GM18502 (cell line): ENCODE measurements around the gene AUH.
A peak's percentile ranks its signal among the peaks of the same experiment; 100 is the strongest.
"Not testable (repeated sequence)": the region's sequence is repeated elsewhere in the genome, so short reads cannot be mapped to it uniquely, and the experiment has no call there.

Experiments
- ATAC-seq: cut with Tn5 transposase; IDR thresholded peaks from one replicate; pipeline ENCODE4 v1.9.1; 2021; ENCODE audit warnings: mild to moderate bottlenecking; ENCODE audit not compliant: unreplicated experiment, poor library complexity

AUH gene

DNA sequence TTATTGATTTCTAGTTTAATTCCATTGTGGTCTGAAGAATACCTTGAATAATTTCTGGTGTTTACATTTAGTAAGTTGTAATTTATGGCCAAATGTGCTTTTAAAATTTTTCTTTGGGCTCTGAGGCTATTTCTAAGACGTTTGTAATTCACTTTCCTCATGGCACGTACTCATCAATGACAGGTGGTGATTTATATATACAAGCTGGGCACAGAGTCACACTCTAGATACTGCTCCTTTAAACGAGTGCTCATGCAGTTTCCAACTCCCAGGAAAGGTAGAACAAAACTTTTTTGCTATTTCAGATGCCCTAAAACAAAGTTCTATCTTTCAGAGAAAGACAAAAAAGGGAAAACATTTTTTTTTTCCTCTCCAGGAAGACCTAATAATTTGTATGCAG is 146.9 kb downstream of the AUH start:
- ATAC-seq, result no peak

DNA sequence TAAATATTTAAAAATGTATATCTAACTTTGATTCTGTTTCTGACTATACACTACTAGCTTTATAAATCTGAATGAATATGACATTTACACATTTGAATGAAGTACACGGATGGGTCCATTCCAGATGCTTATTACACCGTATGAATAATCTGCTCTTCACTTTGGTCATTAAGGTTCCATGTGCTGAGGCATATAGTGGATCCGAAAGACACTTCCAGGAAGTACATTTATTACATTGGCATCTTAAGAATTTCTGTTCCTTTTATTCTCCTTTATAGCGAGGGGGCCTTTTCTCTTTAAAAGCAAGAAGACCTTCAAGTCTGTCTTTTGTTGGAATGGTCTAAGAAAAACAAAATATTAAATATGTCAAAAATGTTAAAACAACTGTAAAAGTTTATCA is 147.6 kb downstream of the AUH start:
- ATAC-seq, result no peak

DNA sequence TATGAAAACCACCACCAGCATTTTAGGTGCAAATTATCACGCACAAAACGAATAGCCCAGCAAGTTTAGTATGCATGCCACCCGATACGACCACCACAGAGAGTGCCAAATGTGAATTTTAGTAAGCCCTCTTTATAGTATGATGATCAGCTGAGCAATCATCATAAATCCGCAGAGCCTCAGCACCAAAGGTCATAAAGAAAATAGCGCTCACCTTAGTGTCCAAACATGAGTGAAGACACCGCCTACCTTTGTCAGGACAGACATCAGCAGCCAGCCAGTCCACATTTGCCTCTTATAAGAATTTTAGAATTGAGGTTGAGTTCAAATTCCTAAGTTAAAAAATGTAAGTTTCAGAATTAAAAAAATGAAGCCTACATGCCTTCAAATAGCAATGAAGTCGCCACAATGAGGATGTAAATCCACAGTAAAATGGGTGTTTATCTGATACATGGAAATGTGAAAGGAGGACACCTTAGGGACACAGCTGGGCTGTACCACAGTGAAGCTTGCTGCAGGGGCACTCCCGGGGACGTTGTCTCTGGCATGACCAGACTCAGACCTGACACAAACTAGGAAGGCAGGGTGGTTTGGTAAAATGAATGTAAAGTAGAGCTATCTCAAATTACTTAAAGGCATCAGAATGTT is 149.0 kb downstream of the AUH start:
- no peak for ATAC-seq

DNA sequence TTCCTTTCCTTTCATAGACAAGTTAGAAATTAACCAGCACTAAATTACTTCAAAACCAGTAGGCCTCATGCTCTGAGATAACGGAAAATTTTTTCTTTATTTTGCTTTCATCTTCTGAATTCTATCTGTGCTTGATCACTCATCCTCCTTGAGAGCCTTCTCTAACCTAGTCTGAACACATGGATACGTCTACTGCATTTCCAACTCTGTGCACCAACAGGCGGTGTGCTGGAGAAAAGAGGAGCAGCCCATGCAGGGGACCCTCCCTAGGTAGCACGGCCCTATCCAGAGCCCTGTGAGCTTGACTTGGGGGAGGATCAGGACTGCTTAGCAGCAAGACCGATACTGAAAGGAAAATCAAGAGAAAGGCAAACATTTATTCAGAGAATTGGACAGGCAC is 149.8 kb downstream of the AUH start:
- no peak for ATAC-seq

DNA sequence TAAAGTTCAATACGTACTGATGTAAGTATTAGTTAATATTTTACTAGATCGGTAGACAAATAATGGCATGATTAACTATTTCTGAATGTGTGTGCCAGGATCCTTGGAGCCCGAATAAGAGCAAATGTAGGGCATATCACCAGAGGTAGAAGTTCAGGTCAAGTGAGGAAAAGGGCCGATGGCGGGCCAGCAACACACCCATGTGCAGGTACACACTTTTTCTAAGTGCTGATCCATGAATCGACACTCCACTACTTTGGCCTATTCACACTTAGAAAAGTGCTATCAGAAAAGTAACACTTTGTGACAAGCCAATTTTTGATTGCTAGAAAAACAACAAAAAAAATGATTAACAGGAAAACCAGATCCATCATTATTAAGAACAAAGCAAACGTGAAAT is 150.3 kb downstream of the AUH start:
- no peak for ATAC-seq

DNA sequence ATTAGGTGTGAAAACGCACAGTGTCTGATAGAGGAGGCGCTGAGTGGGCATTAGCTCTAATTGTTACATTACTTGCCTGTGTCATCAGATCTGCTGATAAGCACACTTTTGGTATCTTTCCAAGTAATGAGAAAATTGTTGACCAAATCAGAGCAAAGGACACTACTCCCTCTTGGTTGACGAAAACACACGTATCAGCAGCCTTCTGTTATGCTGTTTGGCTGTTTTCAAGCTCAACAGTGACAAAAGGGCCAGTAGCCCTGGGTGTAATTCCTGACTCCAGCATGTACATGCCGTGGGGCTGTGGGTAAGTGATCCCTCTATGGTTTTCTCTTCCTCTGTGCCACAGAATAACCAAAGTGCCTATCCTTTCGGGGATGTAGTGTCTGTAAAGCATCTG is 151.4 kb downstream of the AUH start:
- ATAC-seq, result no peak

DNA sequence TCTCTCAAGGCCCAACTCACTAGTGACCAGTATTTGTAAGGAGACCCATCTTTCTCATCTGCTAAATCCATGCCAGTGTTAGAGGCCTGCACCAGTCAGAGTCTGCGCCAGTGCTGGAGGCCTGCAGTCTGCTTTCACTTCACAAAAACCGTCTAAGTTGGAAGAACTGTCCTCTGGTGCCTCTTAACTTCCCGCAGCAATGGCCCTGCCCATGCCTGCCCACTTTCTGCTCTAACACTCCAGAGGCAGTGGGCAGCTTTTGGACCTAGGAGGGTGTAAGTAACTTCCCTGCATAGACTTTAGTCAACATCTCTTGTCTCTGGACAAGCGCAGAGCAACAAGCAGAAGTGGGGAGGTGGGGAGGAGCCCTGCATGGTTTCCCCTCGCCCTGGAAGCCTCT is 152.9 kb downstream of the AUH start:
- ATAC-seq, result no peak

DNA sequence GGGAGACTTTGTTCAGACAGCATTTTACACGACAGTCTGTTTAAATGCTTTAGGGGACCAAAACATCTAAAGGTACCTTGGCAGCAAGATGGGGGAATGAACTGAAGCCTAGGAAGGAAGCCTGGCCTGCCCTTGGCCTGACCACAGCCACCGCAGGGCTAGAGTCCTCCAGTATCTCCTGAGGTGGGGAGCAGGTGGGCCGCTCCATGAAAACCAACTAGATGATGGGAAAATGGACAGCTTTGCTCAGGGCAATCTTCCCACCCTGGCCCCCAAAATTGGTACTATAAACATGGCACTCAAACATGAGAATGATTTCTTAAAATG is 153.3 kb downstream of the AUH start:
- no peak for ATAC-seq

DNA sequence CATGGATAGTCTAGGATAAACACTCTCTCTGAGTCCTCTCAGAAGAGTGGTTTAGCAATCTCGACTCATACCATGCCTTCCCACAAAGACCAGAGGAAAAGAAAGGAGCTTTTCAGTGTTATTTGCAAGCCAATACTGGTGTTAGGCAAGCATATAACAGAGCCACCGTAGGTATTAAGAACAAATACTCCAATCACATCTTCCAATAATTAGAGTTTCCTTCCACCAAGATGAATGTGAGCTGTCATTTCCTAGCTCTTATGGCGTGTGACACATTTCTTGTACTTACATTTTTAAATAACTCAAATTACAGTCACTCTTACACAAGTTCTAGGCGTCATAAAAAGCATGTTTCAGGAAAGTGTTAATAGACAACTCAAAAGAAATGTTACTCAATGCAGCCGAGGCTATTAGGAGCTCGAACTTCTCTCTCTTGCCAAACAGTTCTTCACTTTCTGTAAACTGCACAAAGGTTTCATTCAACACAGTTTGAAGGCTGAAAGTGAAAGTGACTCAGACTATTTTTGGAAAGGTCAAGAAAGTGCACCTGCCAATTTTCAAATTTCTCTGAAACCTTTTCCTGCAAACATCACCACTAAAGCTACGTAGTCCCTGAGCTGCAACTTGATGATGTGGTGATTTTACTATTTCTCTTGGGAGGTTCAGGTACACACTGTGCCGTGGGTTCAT is 153.8 kb downstream of the AUH start:
- ATAC-seq, result peak; percentile 83

DNA sequence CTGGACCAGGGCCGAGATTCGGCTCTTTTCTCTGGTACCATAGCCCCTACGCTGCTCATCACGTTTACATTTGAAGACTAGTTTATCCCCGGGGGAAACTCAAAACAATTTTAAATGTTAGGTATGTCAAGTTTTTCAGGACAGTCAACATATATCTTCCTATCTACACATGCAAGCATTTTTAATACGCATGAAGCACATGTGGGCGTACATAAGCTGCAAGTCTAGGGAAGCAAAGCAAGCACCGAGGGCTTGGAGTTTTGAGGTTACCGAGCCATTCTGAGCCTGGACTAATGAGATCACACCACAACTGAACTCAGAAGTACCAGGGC is 154.4 kb downstream of the AUH start:
- ATAC-seq, result no peak

DNA sequence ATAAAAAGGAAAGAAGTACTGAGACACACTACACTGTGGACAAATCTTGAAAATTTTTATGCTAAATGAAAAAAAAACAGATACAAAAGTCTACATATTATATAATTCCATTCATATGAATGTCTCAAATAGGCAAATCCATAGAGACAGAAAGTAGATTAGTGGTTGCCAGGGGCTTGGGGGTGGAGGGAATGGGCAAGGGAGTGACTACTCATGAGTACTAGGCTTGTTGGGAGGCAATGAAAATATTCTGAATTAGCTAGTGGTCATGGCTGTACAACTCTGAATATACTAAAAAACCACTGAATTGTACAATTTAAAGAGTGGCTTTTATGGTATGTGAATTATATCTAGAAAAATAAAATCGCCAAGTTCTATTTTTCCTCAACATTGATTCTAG is 154.9 kb downstream of the AUH start:
- ATAC-seq, result no peak

DNA sequence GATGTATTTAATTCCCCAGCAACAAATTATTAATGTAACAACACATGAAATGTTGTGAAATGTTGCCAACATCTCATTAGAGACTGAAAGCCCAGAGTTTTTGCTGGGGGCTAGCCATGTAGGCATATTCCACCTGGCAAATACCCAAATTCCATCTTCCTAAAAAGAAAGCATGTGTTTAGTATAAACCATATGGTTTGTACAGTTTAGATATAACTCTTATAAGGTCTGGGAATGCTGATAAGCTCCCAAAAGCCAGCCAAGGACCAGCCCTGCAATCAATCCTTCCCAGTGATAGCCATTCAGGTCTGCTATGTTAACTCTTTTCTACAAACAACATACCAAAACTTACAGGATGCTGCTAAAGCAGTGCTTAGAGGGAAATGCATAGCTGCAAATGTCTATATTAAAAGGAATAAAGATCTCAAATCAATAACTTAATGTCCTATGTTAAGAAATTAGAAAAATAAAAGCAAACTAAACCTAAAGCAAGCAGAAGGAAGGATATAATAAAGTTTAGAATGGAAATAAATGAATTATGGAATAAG is 158.9 kb downstream of the AUH start:
- ATAC-seq, result no peak

DNA sequence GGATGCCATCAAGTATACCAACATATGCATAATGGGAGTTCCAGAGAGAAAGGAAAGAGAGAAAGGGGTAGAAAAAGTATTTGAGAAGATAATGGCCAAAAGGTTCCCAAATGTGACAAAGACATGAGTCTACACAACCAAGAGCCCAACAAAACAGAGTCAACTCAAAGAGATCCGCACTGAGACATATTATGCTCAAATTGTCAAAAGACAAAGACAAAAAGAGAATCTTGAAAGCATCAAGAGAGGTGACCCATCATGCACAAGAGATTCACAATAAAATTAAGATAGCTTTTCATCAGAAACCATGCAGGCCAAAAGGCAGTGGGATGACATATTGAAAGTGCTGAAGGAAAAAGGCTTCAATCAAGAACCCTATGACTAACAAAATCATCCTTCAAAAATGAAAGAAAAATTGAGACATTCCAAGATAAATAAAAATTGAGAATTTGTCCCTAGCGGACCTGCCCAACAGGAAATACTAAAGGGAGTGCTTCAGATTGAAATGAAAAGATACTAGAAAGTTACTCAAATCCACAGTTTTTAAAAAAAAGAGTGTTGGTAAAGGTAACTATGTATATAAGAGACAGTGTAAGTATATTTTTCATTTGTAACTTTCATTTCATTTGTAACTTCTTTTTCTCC is 160.9 kb downstream of the AUH start:
- ATAC-seq, result no peak

DNA sequence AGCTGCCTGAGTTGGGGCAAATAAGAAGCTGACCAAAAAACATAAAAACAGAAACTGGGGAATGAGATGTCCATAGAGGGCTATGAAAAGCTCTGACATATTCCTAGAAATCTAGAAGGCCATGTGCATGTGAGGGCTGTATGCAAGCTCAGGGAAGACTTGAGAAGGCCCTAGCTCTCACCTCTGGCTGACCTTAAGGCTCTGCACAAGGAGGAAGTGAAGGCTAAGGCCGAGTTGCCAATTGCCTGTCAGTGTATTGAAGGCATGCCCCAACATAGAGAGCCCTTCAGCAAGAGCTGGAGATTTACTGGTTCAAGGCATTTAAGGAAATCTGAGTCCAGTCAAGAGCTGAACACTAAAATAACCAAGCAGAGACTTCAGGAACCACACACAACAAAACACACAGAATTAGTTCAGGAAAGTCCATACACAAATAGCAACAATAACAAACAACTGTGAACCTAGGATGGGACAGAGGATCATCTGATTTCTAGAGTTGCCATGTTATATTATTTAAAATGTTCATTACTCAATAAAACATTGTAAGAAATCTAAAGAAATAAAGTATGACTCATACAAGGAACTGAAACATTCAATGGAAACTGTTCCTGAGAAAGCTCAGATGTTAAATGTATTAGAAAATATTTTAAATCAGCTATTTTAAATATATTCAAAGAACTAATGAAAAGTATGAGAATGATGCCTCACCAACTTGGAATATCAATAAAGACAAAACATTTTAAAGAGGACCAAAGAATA is 161.8 kb downstream of the AUH start:
- no peak for ATAC-seq

DNA sequence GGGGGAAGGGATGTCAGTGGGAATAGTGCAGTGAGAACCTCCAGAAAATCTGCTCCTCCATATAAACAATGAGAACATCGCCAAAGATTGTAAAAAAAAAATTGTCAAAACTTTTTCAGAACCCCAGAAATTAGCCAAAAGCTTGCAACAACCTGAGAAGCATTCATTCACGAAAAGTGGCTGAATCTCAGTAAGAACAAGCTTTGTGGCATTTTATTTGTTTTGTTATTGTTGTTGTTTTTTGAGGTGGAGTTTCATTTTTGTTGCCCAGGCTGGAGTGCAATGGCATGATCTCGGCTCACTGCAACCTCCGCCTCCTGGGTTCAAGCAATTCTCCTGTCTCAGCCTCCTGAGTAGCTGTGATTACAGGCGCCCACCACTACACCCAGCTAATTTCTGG is 162.8 kb downstream of the AUH start:
- ATAC-seq, result not testable (repeated sequence)

DNA sequence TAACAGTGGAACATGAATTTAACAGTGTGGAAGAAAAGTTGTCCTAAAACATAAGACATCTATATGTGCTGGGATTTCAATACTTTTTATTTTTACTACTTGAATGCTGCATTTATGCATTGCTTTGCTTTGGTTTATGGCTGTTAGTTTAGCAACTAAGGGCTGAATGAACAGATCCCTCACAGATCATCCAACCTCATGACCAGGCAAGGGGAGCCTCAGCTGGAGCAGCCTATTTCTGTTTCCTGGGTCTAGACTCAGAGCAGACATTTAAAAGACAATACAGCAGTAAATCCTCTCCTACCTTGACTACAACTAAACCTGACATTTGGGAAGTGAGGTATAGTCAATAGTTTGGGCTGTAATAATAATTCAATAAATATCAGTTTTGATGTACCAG is 163.3 kb downstream of the AUH start:
- no peak for ATAC-seq

DNA sequence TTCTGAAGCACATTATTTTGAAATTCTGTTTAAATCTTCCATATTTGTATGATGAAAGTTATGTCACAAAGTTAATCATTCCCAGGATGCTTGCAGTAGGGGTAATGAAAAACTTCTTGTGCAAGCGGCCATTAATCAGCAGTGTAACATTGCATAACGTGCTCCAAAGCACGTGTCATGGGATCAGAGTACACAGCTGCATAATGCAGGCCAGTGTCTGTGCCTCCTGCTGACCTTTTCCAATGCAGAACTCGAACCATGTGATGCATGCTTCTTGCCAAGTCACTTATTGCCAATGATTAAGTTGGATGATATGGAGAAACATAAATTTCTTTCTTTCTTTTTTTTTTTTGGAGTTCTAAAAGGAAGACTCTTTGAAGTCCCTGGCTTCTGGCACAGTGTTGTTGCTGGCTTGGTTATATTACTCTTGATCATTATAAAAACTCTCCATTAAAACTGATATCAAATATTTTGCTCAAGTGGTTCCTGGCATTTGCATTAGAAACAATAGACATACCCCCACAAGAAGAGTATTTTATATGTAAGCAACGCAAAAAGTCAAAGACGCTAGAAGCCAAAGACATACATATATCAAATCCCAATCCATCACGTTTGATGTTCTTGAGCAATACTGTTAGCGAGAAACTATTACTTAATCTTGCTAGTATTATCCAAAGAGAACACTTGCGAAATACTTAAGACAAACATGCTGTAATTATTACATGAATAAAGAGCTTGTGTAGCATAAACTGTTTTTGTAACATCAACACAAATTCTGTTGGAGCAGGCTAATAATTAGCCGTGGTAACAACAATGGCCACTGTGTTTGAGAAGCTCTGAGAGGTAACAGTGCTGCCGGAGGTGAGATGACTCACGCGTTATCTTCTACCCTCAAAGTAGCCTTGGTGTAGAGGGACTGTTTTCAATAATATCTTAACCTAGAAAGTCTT is 164.2 kb downstream of the AUH start:
- no peak for ATAC-seq

DNA sequence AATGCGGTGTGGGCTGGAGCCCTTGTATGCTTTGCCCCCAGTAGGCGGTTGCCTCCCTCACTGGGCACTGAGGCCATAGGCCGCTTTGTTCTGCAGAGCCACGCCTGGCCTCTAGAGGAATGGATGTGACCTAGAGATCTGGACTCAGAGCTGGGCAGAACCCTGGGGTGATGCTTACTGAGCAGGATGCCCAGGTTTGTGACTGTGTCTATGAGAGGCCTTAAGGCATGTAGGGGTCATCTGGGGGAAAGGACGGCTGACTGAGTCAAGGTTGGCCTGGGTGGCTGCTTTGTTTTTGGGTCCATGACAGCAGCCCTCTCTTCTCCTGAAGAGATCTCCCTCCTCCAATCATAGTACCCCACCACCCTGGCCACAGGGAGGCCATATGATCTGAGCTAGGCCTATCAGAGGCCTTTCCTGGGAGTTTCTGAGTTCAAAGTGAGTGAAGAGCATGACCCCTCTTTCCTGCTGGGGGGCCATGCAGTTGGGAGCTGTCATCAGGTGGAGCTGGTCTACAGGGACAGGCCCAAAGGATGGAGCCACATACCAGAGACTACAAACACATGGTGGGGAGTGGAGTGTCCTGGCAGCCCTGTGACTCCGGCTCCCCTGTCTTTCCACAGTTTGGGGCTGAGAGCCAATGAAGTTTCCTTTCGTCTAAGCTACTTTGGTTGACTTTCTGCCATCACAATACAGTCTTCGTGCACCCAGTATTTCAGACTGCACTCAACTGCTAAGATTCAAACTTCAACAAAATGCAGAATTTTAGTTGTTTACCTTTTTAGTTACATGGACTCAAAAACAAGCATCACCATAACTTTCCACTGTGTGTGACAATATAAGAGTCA is 165.4 kb downstream of the AUH start:
- ATAC-seq, result no peak

DNA sequence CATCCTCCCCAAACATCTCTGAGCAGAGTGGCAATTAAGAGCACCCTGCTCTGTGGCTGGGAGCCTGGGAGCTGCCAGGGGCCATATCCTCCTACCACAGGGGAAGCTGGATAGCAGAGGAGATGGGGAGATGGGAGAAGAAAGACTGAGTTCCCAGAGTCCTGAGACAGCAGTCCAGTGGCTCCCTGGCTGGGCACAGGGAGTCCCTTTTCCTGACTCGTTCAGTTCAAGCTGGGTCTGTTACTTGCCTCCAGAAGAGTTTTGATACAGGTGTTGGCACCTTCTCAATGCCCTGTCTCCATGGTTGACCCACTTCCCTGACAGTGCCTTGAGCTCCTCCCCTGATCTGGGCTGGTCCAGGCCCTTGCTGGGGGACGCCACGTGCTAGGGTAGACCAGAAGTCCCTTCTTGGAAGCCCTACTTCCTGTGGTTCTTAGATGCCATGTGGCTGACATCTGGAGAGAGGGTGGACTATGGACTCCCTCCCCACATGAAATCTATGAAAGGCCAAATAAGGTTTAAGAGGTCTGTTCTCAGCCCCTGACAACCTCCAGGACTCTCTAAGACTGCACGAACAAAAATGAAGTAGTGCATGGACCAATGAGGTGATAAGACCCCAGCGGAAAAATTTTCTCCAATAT is 166.2 kb downstream of the AUH start:
- ATAC-seq, result no peak
